Esophagus muscularis mucosa (tissue), 4 donors: ENCODE results near the gene TXNRD3.

Source experiments
- EP300 ChIP-seq: sonication (generic); formaldehyde crosslinking; IDR thresholded peaks from one replicate; pipeline ENCODE4 v1.6.1; 2017; ENCODE audit warnings: antibody characterized with exemption
- POLR2A ChIP-seq: fragments of 450-650 bp; IDR thresholded peaks from one replicate; pipeline ENCODE4 v1.6.1; 2017; ENCODE audit warnings: antibody characterized with exemption, moderate library complexity, mild to moderate bottlenecking, low read depth
- POLR2AphosphoS5 ChIP-seq, 2 donors: sonication (generic); formaldehyde crosslinking; IDR thresholded peaks; one replicate each; pipeline ENCODE4 v1.6.1; 2017; ENCODE audit warnings: antibody characterized with exemption in 2 of 2
- TF ChIP-seq, protein P1 (sequence below), 3 experiments: fragments of 200-600 bp in 2 of 3; fragments of 450-650 bp in 1 of 3; sonication (generic) in 2 of 3; IDR thresholded peaks; one replicate each; pipeline ENCODE4 v1.5.1; 2017 to 2019; ENCODE audit warnings: antibody characterized with exemption in 3 of 3, mild to moderate bottlenecking in 2 of 3, moderate library complexity in 1 of 3

DNA sequence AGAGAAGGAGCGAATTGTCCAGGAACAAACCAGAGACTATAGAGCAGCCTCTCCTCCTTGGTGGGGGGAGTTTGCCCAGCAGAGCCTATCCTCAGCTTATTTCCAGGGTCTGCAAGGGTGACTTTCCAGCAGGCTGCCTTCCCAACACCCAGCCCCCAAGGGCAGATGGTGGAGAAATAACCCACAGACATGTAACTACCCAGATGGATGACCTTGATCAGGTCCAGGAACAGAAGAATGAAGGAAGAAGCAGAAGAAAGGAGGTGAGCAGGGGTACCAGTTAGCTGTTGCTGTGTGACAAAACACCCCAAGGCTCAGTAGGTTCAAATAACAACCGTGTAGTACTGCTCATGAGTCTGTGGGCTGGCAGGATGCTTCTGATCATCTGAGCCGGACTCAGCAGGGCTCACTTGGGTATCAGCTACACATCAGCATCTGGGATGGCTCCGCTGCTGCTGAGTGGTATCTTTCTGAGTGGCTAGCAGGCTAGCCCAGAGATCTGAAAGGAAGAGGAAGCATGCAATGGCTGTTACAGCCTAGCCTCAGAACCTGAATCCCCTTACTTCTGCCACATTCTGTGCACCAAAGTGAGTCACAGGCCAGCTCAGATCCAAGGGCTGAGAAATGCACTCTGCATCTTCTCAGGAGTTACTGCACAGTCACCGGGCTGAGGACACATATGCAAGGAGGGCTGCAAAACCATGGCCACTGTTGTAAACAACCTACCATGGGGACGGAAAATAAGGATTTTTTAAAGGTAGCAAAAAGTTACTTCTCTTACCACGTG lies 22.2 kb upstream of the TXNRD3 start:
- TF ChIP-seq, protein P1, sequence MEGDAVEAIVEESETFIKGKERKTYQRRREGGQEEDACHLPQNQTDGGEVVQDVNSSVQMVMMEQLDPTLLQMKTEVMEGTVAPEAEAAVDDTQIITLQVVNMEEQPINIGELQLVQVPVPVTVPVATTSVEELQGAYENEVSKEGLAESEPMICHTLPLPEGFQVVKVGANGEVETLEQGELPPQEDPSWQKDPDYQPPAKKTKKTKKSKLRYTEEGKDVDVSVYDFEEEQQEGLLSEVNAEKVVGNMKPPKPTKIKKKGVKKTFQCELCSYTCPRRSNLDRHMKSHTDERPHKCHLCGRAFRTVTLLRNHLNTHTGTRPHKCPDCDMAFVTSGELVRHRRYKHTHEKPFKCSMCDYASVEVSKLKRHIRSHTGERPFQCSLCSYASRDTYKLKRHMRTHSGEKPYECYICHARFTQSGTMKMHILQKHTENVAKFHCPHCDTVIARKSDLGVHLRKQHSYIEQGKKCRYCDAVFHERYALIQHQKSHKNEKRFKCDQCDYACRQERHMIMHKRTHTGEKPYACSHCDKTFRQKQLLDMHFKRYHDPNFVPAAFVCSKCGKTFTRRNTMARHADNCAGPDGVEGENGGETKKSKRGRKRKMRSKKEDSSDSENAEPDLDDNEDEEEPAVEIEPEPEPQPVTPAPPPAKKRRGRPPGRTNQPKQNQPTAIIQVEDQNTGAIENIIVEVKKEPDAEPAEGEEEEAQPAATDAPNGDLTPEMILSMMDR (IDR thresholded peaks at IDR 0.05): no peak
- TF ChIP-seq POLR2AphosphoS5 (IDR thresholded peaks at IDR 0.05): no peak
- no peak for TF ChIP-seq POLR2A
- TF ChIP-seq EP300: no peak
